K562 (cell line): ENCODE results near the gene DSCAM.
"Not testable (repeated sequence)": the region's sequence is repeated elsewhere in the genome, so short reads cannot be mapped to it uniquely, and the experiment has no call there.

Experiments
- ATF3 ChIP-seq, 2 experiments: fragments of 450-650 bp in 1 of 2; sonication (generic) in 1 of 2; formaldehyde crosslinking in 1 of 2; IDR thresholded peaks in 1 of 2; conservative IDR thresholded peaks in 1 of 2; 2 replicates each; pipeline versions ENCODE4 v1.6.1 to v1.8.1; 2016 to 2023; ENCODE audit warnings: mild to moderate bottlenecking in 2 of 2, moderate library complexity in 2 of 2, inconsistent platforms in 1 of 2, missing genetic modification reagents in 1 of 2
- CEBPB ChIP-seq: fragments of 450-650 bp; IDR thresholded peaks from 2 replicates; pipeline ENCODE4 v1.6.1; 2016; ENCODE audit warnings: missing genetic modification characterization, missing compliant biosample characterization
- CTCF ChIP-seq, 3 experiments: IDR thresholded peaks in 2 of 3; conservative IDR thresholded peaks in 1 of 3; 2 replicates each; pipeline ENCODE4 v1.5.1; 2011 to 2012; ENCODE audit warnings: low read length in 3 of 3, mild to moderate bottlenecking in 3 of 3, control low read depth in 2 of 3, improper control_type of control experiment in 1 of 3, inconsistent platforms in 1 of 3, low read depth in 1 of 3, mixed read lengths in 1 of 3, moderate library complexity in 1 of 3; ENCODE audit not compliant: insufficient read depth in 2 of 3
- ERF ChIP-seq: fragments of 450-650 bp; formaldehyde crosslinking; IDR thresholded peaks from 2 replicates; pipeline ENCODE4 v1.4.0; 2020; ENCODE audit warnings: mild to moderate bottlenecking, mixed read lengths
- HDAC6 ChIP-seq: IDR thresholded peaks from 2 replicates; pipeline ENCODE4 v1.6.1; 2012; ENCODE audit warnings: low read depth, mild to moderate bottlenecking, control low read depth, inconsistent platforms, low read length, moderate library complexity
- MAFF ChIP-seq: IDR thresholded peaks from 2 replicates; pipeline ENCODE4 v1.6.1; 2012; ENCODE audit warnings: low read length, improper control_type of control experiment
- POLR2A ChIP-seq: fragments of 450-650 bp; conservative IDR thresholded peaks from 2 replicates; pipeline ENCODE4 v1.6.1; 2016
- POLR2AphosphoS5 ChIP-seq: IDR thresholded peaks from 2 replicates; pipeline ENCODE4 v1.6.1; 2011; ENCODE audit warnings: mild to moderate bottlenecking, low read depth, low read length, moderate library complexity; ENCODE audit not compliant: control insufficient read depth, insufficient read depth
- POLR2H ChIP-seq: IDR thresholded peaks from 2 replicates; pipeline ENCODE4 v1.6.1; 2016; ENCODE audit warnings: missing genetic modification characterization, low read depth, mild to moderate bottlenecking, control low read depth, missing compliant biosample characterization, moderate library complexity
- PRDM10 ChIP-seq: fragments of 450-650 bp; IDR thresholded peaks from 2 replicates; pipeline ENCODE4 v1.6.1; 2018; ENCODE audit not compliant: partially characterized antibody
- SNAPC5 ChIP-seq: fragments of 250-450 bp; sonication (Bioruptor Pico); IDR thresholded peaks from 2 replicates; pipeline ENCODE4 v1.8.0; 2021; ENCODE audit warnings: moderate library complexity, mild to moderate bottlenecking, inconsistent platforms
- TOE1 ChIP-seq, 2 experiments: fragments of 450-650 bp in 1 of 2; sonication (generic) in 1 of 2; formaldehyde crosslinking in 1 of 2; IDR thresholded peaks; 2 replicates each; pipeline versions ENCODE4 v1.7.1 to v1.8.0; 2016 to 2022; ENCODE audit warnings: borderline replicate concordance in 2 of 2, mild to moderate bottlenecking in 2 of 2, antibody characterized with exemption in 1 of 2, inconsistent platforms in 1 of 2, low read depth in 1 of 2, missing genetic modification reagents in 1 of 2, moderate library complexity in 1 of 2
- USF2 ChIP-seq: sonication (generic); formaldehyde crosslinking; IDR thresholded peaks from 2 replicates; pipeline ENCODE4 v1.5.0; 2020; ENCODE audit warnings: missing genetic modification reagents

GRCh38 chr21:40028393-40028792 is 818.6 kb downstream of the DSCAM start:
- not testable (repeated sequence) for TF ChIP-seq USF2; CEBPB (tag); SNAPC5; POLR2H (tag); HDAC6; ERF; POLR2A; TOE1 (IDR thresholded peaks at IDR 0.05; ENCODE audit: borderline replicate concordance); TOE1 (CRISPR knock-in tag; IDR thresholded peaks at IDR 0.05; ENCODE audit: borderline replicate concordance, low read depth); CTCF (IDR thresholded peaks at IDR 0.05 in 2 of 3, conservative IDR thresholded peaks at IDR 0.05 in 1 of 3; ENCODE audit: insufficient read depth in 2 of 3, low read depth in 1 of 3, low read length in 3 of 3); PRDM10; POLR2AphosphoS5; MAFF; ATF3 (IDR thresholded peaks at IDR 0.05); ATF3 (CRISPR knock-in tag; conservative IDR thresholded peaks at IDR 0.05)
